Epithelial cell of esophagus (primary cell): Measurements from ENCODE around the gene KRT25.

ENCODE experiments used
- DNase-seq: peaks from one replicate; pipeline ENCODE4 v3.0.0; 2010; ENCODE audit warnings: low read depth
- H3K4me3 ChIP-seq: 2 replicates; pipeline ENCODE4 v1.5.1; 2011; ENCODE audit warnings: mild to moderate bottlenecking, low read length, control low read depth
- TF ChIP-seq, protein P1 (sequence below): IDR thresholded peaks from 2 replicates; pipeline ENCODE4 v1.5.1; 2011; ENCODE audit warnings: low read depth, mild to moderate bottlenecking, low read length, control low read depth, inconsistent platforms; ENCODE audit not compliant: insufficient read depth; ENCODE audit errors: missing control alignments

Gene KRT25

DNA sequence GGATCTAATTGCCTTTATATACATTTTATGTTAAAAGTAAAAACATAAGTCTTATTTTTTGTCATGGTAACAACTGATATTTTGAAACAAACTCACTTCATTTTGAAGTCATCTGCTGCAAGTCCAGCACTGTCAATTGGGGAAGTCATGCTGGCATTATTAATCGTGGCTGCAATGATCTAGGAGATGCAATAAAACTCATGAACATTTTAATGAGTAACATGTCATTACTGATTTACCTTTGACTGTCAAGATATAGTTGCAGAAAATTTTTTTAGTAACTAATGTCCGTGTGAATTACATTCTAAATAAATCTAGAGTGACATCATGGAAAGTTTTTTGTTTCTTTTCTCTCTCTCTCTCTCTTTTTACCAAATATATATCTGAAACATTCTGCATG, 34.2 kb downstream of the KRT25 start:
- DNase-seq = no peak

DNA sequence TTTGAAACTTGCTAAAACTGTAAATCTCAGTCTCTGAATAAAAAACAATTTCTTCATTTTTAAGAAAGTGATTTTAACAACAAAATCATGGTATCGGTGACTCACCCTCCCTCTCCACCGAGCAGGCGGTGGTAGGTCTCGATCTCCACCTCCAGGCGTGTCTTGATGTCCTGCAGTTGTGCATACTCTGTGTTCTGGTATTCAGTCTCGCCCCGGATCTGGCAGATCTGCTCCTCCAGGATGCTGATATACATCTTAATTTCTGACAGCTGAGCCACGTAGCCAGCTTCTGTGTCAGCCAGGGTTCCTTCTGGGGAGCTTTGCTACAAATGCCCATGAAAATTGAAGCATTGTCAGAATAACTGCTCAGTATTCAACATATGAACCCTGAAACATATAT, 36.2 kb downstream of the KRT25 start:
- TF ChIP-seq, protein P1, sequence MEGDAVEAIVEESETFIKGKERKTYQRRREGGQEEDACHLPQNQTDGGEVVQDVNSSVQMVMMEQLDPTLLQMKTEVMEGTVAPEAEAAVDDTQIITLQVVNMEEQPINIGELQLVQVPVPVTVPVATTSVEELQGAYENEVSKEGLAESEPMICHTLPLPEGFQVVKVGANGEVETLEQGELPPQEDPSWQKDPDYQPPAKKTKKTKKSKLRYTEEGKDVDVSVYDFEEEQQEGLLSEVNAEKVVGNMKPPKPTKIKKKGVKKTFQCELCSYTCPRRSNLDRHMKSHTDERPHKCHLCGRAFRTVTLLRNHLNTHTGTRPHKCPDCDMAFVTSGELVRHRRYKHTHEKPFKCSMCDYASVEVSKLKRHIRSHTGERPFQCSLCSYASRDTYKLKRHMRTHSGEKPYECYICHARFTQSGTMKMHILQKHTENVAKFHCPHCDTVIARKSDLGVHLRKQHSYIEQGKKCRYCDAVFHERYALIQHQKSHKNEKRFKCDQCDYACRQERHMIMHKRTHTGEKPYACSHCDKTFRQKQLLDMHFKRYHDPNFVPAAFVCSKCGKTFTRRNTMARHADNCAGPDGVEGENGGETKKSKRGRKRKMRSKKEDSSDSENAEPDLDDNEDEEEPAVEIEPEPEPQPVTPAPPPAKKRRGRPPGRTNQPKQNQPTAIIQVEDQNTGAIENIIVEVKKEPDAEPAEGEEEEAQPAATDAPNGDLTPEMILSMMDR = no peak
- no peak overlapping the region for H3K4me3 ChIP-seq
- DNase-seq = no peak

More for the DNA sequence above, 34.2 kb downstream of the KRT25 start:
- TF ChIP-seq, protein P1 = no peak
- H3K4me3 ChIP-seq = no peak overlapping the region

DNA sequence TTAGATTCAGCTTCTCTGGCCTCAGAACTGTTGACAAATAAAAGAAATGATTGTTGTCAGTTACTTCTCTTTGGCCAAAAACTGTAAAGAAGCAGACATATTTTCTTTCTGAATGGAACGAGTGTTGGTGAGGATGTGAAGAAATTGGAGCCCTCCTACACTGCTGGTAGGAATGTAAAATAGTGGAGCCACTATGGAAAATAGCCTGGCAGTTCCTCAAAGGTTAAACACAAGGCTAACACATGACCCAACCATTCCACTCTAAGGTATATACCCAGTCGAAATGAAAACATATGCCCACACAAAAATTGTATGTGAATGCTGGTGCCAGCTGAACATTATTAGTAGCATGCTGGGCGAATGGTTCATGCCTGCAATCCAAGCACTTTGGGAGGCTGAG, 37.4 kb downstream of the KRT25 start:
- TF ChIP-seq, protein P1 = no peak
- H3K4me3 ChIP-seq = no peak overlapping the region
- DNase-seq = no peak

DNA sequence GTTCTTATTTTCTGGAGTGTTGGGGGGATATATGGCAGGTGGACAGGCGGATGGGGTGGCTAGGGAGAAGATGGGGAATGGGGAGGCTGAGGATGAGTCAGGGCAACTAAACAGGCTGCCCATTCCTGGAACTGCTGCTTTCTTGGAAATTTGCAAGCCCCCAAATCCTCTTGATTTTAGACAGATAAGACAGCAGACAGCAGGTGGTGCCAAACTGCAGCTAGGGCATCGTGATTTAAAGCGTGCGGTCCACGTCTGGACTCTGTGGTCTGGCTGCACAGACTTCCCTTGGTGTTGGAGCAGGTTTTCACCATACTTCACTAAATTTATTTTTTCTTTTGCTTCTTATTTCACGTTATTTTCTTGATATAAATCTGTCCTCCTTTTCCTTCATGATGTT, 40.7 kb downstream of the KRT25 start:
- TF ChIP-seq, protein P1 = no peak
- H3K4me3 ChIP-seq = no peak overlapping the region
- no peak for DNase-seq

DNA sequence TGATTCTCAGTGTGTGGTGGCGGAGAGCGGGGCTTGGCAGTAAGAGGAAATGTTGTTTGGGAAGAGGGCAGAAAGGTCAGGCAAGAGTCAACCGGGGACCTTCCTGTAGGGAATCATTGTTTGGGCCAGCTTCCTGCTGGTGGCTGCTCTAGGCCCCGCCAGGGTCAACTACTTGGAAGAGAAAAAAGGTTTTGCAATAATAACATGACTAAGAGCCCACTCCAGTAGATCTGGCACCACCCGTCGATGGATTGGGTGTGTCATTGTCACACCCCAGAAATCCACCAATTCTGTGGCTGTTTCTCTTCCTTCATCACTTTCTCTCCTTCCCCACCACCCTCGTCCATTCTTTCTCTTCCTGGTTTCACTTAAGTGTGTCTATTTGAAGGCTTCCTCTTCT, 47.4 kb downstream of the KRT25 start:
- no peak overlapping the region for H3K4me3 ChIP-seq
- TF ChIP-seq, protein P1 = no peak
- peak; percentile 56 for DNase-seq

DNA sequence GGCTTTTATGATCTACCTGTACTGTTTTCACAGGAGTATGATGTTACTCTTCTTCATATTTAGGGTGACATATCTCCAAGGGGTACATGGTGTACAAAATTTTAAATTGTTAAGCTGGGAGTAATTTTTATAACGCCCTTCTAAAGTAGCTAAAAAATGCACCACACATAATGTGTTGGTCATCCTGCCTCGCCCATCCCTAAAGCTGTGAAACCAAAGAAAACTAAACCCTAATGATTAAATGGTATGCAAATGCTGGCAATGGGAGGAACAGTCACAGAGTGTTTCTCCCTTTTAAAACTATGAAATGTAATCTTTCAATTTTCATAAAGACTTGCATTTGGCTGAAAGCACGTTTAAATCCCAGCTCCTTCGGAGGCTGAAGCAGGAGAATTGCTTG, 49.5 kb downstream of the KRT25 start:
- DNase-seq = peak; percentile 45
- H3K4me3 ChIP-seq = no peak overlapping the region
- TF ChIP-seq, protein P1 = no peak

DNA sequence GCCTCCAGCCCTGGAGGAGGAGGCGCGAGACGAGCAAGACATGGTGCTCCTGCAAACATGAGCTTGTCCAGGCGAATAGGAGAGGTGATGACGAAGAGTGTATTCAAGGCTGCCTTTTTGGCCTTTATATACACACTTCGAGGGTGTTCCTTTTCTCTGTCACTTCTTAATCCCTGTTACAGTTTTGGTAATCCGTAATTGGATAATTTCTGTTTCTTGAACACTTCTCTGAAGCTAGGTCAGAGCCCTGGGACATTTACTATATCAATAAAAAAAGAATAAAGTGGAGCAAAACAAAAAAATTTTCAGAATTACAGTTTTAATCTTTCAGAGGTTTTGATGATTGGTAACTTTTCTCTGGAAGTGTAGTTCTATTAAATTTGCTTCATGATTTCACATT, 51.5 kb downstream of the KRT25 start, which contains the start of gene KRT24:
TSS of gene KRT24 (minus strand) at position 101 of the 400 bp plus-strand sequence. CDS start at position 42, 59 bp downstream.
- peak; percentile 41 for DNase-seq
- TF ChIP-seq, protein P1 = no peak

More for the DNA sequence above, 51.5 kb downstream of the KRT25 start, which contains the start of gene KRT24:
- no peak within 1 kb of the TSS for H3K4me3 ChIP-seq
